HG03460 (cell line): Measurements from ENCODE around the gene GALR3.

Experiments used
- ATAC-seq: cut with Tn5 transposase; IDR thresholded peaks from one replicate; pipeline ENCODE4 v1.9.1; 2021; ENCODE audit not compliant: unreplicated experiment

The GALR3 gene

DNA sequence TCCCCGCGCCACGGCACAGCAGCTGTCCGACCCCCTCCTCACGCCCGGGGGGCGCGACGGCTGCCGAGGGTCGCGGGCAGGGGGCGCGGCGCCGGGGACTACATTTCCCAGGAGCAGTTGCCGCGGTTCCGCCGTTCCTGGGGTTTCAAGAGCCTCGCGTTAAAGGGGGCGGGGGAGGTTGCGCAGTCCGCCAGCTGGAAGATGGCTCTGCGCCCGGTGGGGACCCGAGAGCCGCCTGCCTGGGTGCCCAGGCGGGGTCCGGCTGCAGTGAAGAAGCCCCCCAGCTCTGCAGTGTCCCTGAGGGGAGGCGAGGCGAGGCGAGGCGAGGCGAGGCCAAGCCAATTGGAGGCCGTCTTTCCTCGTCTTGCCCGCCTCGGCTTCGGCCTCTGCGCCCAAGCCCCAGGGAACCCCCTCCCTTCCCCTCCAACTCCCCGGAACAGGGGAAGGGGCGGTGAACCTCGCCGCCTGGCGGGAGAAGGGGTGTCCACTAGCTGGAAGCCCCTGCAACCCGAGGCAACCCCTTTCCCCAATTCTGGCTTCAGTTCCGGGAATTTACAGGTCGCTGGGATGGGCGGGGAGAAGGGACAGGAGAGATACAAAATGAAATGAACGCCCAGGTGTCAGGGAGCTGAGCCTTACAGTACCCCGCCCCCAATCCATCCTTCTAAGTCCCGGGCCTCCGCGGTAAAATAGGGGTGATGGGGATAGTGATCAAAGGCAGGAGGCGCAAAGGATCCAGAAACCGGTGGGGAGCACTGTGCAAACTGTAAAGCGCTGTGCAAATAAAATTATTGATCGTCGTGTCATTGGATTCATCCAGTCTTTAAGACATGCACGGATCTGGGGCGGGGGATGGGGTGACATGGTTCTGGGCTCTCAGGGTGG is 20.6 kb upstream of the GALR3 start:
- ATAC-seq = no peak

DNA sequence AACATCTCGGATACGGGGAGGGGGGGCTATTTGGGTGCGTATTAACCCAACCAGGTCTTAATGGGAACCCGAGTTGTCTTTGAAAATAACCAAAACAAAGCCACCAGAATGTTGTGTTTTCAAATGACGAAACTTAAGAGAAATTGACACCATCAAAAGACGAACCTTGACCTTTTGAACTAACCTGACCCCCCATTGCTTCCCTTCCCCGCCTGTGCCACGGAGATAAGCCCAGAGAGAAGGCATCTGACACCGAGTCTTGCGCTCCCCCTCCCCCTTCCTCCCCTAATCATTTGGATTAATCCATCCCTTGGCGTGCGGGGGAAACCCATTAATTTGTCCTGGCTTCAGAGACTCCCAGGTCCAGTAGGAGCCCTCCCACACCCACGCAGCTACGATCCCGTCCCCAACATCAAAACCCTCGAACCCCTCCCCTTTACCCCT is 20.0 kb upstream of the GALR3 start:
- no peak for ATAC-seq

DNA sequence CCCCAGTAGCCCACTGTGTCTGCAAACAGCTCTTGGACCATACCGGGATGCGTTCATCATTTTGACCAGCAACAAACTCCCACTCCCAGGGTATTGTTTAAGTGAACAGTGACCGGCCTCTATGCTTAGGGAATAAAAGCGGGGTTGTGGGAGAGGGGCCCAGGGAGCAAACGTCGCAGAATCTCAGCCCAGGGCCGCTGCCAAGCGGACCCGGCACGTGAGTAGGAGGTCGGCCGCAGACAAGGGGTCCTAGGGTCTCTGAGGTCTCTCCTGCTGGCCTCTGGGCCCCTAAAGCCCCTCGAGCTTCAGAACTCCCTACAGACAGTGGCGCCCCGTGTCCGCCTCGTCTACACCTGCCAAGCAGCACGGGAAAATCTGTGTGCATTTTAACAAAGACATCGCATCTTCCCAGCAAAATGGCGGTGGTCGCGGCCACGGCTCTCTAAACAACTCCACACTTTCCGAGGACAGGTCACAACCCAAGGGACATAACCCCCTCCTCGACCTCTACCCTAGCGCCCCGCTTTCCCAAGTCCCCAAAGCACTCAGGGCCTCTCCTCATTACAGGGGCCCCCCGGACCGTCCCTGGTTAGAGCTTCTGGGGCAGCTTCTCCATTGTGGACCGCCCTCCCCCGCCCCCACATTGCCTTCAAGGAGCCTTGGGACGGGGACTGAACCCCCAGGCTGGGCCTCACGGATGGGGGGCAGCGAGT is 19.4 kb upstream of the GALR3 start:
- no peak for ATAC-seq

DNA sequence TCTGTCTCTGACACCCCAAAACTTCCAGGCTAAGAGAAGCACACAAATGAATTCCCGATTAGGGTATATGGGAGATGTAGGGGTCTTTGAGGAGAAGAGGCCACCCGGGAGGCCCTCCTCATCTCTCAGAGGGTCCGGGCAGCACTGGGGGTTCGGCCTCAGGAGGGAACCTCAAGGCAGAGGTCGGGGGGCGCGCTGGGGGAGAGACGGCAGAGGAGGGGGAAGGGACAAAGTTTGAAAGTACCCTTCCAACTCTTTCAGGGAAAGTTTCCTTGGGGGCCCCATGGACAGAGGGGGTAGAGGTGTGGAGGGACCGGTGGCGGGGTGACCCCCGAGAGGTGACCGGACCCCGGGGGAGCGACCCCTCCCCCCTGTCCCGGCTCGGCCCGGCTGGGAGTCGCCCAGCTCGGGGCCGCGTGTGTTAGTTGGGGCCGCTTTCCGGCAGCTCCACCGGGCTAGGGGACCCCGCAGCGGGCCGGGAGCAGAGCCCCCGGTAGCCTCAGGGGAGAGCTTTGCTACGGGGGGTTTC is 18.8 kb upstream of the GALR3 start:
- ATAC-seq = no peak

DNA sequence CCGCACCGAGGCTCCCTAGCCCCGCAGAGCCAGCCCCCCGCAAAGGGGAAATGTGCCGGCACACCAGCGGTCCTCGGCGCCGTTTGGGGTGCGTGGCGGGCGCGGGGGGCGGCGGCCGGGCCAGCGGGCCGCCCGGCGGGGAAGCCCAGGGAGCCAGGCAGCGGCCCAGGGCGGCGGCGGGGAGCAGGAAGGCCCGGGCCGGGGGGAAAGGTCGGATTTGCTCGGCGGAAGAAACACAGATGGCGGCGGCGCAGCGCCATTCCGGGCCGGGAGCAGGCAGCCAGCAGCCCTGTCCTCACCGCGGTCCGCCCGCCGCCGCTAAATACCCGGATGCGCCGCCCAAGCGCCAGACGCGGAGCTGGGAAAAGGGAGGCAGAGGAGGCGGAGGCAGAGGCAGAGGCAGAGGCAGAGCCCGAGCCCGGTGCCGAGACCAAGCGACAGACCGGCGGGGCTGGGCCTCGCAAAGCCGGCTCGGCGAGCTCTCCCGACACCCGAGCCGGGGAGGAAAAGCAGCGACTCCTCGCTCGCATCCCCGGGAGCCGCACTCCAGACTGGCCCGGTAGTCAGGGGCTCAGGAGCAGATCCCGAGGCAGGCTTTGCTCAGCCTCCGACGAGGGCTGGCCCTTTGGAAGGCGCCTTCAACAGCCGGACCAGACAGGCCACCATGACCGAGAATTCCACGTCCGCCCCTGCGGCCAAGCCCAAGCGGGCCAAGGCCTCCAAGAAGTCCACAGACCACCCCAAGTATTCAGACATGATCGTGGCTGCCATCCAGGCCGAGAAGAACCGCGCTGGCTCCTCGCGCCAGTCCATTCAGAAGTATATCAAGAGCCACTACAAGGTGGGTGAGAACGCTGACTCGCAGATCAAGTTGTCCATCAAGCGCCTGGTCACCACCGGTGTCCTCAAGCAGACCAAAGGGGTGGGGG is 18.0 kb upstream of the GALR3 start:
- ATAC-seq = no peak

DNA sequence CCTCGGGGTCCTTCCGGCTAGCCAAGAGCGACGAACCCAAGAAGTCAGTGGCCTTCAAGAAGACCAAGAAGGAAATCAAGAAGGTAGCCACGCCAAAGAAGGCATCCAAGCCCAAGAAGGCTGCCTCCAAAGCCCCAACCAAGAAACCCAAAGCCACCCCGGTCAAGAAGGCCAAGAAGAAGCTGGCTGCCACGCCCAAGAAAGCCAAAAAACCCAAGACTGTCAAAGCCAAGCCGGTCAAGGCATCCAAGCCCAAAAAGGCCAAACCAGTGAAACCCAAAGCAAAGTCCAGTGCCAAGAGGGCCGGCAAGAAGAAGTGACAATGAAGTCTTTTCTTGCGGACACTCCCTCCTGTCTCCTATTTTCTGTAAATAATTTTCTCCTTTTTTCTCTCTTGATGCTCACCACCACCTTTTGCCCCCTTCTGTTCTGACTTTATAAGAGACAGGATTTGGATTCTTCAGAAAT is 17.3 kb upstream of the GALR3 start:
- no peak for ATAC-seq

DNA sequence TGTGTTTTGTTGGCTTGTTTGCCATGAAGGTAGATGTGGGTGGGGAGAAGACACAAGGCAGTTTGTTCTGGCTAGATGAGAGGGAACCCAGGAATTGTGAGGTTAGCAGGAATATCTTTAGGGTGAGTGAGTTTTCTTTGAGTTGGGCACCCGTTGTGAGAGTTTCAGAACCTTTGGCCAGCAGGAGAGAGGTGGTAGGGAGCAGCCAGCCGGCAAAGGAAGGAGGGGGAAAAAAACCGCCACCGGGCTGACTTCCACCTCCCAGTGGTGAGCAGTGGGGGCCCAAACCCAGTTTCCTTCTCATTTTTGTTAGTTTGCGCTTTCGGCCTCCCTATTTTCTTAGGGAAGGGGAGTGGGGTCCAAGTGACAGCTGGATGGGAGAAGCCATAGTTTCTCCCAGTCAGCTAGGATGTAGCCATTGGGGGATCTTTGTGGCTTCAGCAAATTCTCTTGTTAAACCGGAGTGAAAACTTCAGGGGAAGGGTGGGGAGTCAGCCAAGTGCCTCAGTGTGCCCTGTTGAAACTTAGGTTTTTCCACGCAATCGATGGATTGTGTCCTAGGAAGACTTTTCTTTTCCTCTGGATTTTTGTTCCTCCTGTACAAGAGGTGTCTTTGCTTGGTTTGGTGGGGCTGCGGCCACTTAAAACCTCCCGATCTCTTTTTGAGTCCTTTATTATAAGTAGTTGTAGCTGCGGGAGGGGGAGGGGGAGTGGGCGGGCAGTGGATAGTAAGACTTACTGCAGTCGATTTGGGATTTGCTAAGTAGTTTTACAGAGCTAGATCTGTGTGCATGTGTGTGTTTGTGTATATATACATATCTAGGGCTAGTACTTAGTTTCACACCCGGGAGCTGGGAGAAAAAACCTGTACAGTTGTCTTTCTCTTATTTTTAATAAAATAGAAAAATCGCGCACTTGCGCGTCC is 16.5 kb upstream of the GALR3 start:
- ATAC-seq = no peak

DNA sequence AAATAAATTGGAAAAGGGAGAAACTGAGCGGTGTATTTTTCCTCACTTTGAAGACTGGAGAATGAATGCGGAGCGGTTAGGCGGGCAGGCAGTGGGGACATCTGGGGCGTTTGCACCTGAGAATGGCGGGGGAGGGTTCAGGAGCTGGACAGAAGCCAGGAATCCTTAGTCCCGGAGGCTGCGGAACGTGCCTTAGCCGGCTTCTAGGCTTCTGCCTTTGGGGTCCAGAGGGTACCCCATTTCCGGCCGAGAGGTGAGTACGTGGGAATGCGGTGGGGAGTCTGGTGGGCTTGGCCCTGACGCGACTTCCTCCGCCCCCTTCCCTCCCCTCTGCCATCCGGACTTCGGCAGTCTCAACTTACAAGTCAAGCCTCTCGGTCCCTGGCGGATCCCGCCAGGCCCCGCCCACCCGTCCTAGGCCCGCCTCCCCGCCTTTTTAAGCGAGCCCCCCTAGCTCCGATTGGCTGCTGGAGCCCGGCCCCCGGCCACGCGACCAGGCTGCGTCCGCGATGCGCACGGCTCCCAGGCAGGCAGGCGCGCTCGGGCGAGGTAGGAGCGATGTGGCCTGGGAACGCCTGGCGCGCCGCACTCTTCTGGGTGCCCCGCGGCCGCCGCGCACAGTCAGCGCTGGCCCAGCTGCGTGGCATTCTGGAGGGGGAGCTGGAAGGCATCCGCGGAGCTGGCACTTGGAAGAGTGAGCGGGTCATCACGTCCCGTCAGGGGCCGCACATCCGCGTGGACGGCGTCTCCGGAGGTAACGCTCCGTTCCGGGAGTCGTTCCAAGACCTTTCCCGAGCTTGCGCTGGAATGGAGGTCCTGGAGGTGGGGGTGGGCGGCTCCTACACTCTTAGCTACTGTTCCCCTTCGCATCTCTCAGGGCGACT is 15.5 kb upstream of the GALR3 start, which contains the start of gene GCAT:
Gene GCAT, plus strand, starts transcription at position 525 of the 884 bp plus-strand sequence. Its CDS starts 34 bp downstream, at position 559.
- ATAC-seq = peak; percentile 76

DNA sequence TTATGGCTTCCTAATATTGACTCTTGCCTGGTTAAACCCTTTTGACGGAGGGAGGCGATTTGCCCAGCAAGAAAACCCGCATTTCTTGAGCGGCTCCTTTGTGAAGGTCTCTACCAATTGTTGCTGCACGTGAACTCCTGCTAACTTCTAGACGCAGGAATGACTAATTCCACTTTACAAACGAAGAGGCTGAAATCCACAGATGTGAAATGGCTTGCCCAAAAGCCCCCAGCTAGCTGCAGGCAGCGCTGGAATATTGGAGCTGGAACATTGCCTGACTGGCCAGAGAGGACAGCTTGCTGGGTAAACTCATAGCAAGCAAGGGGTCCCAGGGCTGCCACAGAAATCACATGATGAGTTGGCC is 14.9 kb upstream of the GALR3 start:
- no peak for ATAC-seq

DNA sequence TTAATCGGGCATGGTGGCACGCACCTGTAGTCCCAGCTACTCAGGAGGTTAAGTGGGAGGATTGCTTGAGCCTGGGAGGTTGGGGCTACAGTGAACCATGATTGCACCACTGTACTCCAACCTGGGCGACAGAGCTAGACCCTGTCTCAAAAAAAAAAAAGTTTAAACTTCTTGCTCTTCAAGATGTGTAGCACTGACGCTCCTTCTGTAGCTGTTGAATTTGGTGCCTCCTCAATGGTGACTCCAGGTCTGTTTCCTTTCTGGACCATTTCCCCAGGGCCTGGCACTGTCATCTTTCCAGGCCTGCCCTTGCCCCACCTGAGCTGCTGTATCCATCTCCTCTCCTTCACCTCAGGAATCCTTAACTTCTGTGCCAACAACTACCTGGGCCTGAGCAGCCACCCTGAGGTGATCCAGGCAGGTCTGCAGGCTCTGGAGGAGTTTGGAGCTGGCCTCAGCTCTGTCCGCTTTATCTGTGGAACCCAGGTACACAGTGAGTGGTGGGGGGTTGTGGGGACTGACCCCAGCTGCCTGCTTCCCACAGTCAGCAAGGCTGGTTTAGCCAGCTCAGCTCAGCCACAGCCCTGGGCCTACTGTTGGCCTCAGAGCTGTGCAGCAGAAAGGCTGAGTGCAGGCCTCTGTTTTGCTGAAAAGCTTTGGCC is 13.4 kb upstream of the GALR3 start:
- no peak for ATAC-seq

DNA sequence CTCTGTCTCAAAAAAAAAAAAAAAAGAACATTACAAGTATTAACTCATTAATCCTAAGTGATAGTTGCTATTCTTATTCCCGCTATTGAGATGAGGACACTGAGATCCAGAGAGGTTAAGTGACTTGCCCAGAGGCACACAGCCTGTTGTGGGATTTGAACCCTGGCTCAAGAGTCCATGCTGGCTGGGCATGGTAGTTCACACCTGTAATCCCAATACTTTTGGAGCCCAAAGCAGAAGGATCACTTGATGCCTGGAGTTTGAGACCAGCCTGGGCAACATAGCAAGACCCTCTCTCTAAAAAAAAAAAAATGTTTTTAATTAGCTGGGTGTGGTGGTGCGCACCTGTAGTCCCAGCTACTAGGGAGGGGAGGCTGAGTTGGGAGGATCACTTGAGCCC is 11.3 kb upstream of the GALR3 start:
- no peak for ATAC-seq

DNA sequence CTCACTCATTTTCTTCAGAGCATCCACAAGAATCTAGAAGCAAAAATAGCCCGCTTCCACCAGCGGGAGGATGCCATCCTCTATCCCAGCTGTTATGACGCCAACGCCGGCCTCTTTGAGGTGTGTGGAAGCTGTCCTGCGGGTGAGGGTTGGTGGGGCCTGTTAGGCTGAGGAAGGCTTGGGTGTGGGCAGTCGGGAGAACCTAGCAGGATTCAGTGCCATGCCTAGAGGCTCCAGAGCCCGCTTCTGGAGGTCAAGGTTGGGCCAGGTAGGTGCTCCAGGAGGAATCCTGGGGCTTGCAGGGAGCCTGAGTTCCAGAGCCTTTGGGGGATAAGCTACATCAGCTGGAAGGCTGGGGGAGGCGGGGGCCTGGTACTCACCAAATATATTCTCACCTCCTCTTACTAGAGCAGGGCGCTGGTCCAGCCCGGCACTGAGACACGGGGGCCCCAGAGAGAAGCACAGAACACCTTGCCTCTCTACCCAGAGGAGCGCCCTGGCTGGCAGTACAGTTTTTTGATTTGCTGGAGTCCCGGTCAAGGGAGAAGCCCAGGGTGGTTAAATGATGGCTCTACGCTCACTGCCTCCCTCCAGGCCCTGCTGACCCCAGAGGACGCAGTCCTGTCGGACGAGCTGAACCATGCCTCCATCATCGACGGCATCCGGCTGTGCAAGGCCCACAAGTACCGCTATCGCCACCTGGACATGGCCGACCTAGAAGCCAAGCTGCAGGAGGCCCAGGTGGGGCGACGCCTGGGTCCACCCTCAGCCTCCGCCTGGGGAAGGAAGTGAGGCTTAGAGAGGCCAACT is 10.1 kb upstream of the GALR3 start:
- no peak for ATAC-seq

DNA sequence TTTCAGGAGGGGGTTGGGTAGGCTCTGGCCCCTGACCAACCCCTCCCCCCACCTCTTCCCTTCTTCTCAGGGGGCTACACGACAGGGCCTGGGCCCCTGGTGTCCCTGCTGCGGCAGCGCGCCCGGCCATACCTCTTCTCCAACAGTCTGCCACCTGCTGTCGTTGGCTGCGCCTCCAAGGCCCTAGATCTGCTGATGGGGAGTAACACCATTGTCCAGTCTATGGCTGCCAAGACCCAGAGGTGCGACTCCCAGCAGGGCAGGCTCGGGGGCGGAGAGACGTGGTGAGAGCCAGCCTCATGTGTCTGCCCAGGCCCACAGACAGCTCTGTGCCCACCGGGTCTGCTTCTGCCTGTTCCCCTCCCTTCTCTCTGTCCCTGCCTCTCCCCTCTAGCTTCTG is 7.6 kb upstream of the GALR3 start:
- no peak for ATAC-seq

DNA sequence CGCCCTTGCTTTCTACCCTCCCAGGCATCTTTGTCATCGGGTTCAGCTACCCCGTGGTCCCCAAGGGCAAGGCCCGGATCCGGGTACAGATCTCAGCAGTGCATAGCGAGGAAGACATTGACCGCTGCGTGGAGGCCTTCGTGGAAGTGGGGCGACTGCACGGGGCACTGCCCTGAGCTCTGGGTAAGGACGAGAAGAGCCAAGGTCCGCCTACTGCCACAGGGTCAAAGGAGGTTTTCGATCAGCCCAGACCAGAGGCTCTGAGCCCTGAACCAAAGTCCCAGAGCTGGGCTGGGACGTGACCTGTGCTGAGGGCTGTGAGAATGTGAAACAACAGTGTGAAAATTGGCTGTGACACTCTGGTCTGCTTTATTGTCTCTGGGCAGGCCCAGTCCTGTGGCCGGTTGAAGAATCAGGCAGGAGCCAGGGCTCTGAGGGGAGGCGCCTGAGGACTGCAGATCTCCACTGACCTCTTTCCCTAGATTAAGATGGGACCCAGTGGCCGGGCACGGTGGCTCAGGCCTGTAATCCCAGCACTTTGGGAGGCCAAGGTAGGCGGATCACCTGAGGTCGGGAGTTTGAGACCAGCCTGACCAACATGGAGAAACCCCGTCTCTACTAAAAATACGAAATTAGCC is 6.5 kb upstream of the GALR3 start:
- no peak for ATAC-seq

DNA sequence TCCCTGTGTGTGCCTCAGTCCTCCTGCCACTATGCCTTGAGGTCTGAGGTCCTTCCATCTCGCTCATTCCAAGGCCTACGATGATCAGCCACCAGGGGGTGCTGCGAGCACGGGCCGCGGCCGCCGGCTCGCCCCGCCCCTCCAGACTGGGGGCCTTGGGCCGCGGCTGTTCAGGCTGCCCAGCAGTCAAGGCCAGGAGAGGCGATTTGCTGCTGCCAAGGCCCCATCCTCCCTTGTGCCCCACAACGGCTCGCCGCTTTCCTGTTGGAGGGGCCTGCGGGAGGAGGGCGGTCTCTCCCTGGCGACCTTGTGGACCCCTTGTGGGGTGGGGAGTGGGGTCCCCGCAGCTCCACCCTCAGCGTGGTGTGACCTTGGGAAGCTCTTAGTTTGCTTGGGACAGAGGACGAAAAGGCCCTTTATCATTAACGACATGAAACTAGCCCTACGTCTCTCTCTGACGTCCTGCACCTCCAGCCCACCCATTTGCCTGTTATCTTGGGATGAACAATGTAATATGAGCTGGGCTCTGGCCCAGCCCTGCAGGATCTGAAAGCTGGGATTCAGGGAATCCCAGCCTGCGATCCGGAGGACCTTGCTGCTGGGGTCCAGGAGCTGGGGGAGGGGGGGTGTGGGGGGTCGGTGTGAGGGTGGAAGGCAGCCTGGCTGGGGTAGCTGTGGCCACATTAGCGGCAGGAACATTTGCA is 5.3 kb upstream of the GALR3 start:
- no peak for ATAC-seq

DNA sequence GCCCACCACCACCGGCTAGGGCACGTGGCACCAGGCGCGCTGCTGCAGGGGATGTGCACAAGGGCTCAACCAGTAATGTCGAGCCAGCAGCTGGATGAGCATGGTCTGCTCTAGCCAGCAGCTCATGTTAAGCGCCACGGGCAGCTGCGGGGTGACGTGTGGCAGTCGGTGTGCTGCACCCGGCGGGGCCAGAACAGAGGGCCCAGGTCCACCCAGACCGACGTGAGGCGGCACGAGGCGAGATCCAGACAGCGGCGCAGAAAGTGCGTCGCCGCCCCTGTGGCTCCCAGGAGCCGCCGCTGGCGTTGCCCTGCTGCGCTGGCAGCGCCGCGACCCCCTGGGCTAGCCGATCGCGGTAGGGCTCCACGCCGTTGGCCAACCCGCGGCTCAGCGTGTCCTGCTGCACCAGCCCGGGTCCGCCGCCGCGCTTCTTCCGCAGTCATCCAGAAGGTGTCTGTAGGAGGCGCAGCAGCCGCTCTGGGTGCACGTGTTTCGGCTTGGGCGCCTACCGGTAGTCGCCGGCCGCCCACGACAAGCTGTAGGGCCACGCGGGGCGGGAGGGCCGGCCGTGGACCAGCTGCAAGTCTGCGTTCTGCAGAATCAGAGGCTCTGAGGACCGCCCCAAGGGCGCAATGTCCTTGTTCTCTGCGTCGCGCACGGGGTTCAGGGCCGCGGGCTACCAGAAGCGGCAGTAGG is 4.6 kb upstream of the GALR3 start:
- no peak for ATAC-seq
